Measurements from ENCODE around the gene MPC2. TPM values are rescaled to one million over a fixed set of nuclear protein-coding genes. Genes with fewer than 3 reads are reported as not detected.
A peak's percentile ranks its signal among the peaks of the same experiment; 100 is the strongest.

The MPC2 gene
- polyA plus RNA-seq (2013, experiment 1 of 2; ENCODE audit: insufficient read length) = 50.4 TPM
- polyA plus RNA-seq (2013, experiment 2 of 2; ENCODE audit: insufficient read length) = 44.8 TPM

GRCh38 chr1:167936930-167937708, at the start of gene MPC2:
MPC2 (minus strand) TSS chr1:167937072; CDS start chr1:167935841, 1,231 bp downstream.
- peak; percentile 66 for DNase-seq

GRCh38 chr1:167984886-167985489, 48.1 kb upstream of the MPC2 start:
- peak; percentile 5 for DNase-seq

- no peak for DNase-seq
These were observed 47.0 kb upstream of the MPC2 start for GRCh38 chr1:167983797-167984420.

DNA sequence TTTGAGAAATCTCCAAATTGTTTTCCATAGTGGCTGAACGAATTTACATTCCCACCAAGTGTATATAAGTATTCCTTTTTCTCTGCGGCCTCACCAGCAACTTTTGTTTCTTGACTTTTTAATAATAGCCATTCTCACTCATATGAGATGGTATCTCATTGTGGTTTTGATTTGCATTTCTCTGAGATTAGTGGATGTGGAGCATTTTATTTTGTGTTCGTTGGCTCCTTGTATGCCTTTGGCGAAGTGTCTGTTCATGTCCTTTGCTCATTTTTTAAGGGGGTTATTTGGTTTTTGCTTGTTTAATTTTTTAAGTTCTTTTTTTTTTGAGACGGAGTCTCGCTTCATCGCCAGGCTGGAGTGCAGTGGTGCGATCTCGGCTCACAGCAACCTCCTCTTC, 45.1 kb upstream of the MPC2 start:
- DNase-seq = peak; percentile 28

DNA sequence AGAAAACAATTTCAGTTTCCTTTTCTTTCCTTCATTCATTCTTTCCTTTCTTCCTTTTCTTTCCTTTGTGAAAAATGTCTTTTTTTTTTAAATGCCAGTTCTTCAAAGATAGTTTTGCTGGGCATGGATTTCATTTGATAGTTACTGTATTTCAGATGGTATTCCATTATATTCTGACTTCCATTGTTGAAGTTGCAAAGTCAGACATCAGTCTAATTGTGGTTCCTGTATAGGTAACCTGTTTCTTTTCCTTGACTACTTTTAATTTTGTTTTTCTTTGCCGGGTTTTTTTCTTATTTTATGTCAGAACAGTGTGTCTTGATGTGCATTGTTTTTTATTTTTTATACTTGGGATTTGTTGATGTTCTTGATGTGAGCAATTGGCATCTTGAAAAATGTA, 40.4 kb upstream of the MPC2 start:
- no peak for DNase-seq

- no peak for DNase-seq
These were observed 37.8 kb upstream of the MPC2 start for GRCh38 chr1:167974698-167975097.

DNA sequence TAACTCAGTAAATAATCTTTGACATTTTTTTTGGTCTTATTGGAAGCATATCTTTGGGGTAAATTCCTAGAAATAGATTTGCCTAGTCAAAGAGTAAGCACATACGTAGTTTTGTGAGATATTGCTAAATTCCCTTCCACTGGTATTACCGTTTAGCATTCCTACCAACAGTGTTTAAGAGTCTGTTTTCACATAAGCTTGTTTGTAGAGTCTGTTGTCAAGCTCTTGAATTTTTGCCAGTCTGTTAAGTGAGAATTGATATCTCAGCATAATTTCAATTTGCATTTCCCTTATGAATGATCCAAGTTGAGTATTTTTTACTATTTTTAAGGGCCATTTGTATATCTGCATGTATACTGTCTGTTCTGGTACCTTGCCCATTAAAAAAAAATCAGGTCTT, 37.0 kb upstream of the MPC2 start:
- no peak for DNase-seq

DNA sequence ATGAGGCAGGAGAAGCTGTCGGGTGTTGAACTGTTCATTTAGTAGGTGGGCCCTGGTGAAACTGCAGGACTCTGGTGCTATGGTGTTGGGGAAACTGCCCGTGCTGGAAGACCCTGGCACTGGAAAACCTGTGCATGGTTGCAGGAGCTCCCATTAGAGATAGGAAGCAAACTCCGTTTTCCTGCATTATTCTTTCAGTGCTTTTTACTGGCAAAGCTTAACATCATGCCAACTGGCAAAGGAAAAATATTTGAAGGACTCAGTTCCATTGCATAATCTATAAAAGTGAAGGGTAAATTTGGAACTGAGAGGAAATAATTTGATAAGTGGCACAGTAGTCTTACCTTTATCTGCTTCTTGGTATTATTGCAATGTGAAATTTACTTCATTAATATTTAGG, 31.7 kb upstream of the MPC2 start:
- no peak for DNase-seq

GRCh38 chr1:167966050-167966449, 29.2 kb upstream of the MPC2 start:
- DNase-seq = no peak

- DNase-seq = no peak
These were observed 27.8 kb upstream of the MPC2 start for GRCh38 chr1:167964646-167965045.

GRCh38 chr1:167957710-167958109, 20.8 kb upstream of the MPC2 start:
- DNase-seq = no peak

DNA sequence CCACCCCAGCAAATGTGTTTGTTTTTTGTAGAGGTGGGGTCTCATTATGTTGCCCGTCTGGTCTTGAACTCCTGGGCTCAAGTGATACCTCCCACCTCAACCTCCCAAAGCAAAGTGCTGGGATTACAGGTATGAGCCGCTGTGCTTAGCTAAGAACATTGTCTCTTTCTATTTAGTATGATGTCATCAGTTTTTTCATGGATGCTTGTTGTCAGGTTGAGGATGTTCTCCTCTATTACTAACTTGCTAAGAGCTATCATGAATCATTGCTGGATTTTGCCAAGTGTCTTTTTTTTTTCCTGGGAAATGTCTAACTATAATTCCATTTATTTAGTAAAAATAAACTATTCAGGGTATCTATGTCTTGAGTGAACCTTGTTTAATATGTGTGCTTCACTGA, 19.0 kb upstream of the MPC2 start:
- no peak for DNase-seq

- DNase-seq = no peak
These were observed 13.7 kb upstream of the MPC2 start for GRCh38 chr1:167950569-167950968.

DNA sequence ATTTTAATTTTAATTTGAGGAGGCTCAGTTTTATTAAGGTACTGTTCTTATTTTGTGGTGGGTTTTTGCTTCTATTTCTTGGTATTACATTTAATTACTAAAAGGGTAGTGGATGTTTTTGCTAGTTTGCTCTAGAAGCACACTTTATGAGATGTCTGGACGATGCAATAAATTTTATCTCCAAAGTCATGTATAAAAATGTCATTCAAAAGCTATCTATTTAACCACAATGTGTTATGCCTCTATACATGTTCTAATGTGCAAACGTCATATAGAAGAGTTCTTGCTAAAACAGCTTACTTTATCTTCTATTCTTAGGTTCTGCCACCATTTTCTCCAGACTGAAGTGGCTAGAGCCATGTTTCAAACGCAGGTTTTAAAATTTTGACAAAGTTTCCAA, 12.9 kb upstream of the MPC2 start:
- DNase-seq = peak; percentile 9

- no peak for DNase-seq
These were observed 10.9 kb upstream of the MPC2 start for GRCh38 chr1:167947733-167948132.

- no peak for DNase-seq
These were observed 6.7 kb upstream of the MPC2 start for GRCh38 chr1:167943541-167943940.

DNA sequence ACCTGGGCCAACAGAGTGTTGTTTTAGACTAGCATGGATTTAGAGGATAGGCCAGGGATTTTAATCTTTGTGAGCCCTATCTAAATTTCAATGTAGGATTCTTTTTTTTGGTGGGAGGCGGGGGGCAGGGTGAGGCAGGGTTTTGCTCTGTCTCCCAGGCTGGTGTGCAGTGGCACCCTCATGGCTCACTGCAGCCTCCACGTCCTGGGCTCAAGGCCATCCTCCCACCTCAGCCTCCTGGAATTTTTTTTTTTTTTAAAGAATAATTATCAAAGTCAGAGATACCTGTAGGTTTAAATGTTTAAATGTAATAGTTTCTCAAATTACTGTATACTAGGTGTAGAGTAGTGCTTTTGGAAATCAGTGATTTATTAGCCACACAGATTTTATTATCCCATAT, 3.4 kb upstream of the MPC2 start:
- no peak for DNase-seq

DNA sequence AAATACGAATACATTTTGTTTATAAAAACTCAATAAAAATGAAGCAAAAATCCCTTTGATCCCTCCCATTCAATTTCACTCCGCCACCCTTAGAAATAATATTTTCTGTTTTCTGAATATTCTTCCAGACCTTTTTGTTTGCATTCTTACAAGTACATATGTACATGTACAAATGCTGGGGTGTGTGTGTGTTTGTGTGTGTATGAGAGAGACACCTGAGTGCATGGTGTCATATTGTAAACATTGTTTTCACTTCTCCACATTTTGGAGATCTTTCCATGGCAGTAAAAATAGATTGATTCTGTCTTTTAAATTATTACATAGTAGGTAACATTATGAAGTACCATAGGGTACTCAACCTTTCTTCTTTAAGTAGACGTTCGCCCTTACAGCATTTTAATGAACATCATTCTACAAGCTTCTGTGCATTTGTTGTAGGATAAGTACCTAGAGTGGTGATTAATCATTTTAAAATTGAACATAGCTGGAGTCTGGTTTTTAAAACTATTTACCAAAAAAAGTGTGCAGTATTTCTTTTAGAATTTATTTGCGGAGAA, 1.3 kb upstream of the MPC2 start:
- no peak for DNase-seq

DNA sequence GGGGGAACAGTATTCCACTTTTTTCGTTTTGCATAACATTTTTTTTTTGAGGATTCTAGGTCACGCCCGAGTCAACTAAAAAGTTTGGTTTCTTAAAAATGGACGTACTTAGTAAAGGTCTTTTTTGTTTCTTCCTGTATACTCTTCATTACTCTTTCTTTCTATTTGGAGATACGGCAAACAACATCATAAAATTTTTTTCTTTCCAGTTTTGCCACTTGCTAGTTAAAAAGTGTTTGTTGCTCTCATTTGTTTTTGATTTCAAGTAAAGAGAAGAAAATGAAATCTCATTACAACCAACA, 788 bp upstream of the MPC2 start:
- DNase-seq = no peak

GRCh38 chr1:167936068-167936929, 573 bp downstream of the MPC2 start, which contains the start of gene DCAF6:
DCAF6 (plus strand) TSS chr1:167936683; CDS start chr1:167936912, 229 bp downstream.
- peak; percentile 99 for DNase-seq

DNA sequence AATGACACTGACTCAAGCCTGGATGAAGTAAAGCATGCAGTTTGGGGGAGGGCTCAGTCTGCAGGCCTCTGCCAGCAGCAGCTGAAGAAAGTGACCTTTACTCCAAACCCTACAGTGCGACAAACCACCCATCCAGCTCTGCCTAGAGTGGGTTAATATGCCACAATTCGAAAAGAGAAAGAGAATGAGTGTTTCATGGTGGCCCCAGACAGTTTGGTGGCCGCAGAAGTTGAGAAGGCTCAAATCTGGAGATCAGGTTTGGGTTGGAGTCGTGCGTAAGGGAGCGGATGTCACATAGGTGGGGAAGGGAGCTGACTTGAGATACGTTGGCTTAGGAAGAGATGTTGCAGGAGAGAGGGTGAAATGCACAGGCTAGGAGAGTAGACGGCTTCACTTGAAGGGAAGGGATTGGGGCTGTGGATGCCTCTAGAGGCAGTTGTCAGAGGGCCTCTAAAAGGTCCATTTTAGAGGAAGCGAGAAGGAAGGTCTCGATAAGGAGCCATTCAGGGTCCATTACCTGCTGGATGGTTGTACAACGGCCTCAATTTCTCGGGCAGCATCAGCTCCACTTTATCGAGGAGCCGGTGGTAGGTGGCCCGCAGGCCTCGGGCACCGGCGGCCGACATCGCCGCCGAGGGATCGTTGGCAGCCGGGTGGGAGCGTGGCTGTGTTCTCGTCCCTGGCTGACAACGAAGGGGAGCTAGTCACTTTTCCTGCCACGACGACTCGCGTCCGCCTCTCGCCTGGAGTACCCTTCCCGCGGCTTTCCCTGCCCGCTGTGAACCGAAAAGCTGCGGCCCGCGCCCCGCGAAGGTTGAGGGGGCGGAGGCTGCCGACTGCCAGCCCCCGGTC, 1.4 kb downstream of the MPC2 start:
- DNase-seq = peak; percentile 29
